Upper lobe of left lung (tissue), 6 donors: ENCODE measurements around the gene LHX4. TPM values are rescaled to one million over a fixed set of nuclear protein-coding genes. Genes with fewer than 3 reads are reported as not detected.

Source experiments
- ATAC-seq, 2 donors: fragments of 200-7000 bp; cut with Tn5 transposase; one replicate each; pipeline ENCODE4 v1.9.1; 2022; ENCODE audit warnings: mild to moderate bottlenecking in 2 of 2, moderate library complexity in 2 of 2; ENCODE audit not compliant: low FRiP score in 2 of 2
- DNase-seq, 2 donors: peaks; one replicate each; pipeline ENCODE4 v3.0.0-alpha.2; 2019 to 2020
- H3K27ac ChIP-seq, 4 donors: fragments of 200-600 bp; sonication (generic); one replicate each; pipeline ENCODE4 v1.5.1; 2016 to 2019
- H3K27me3 ChIP-seq, 4 donors: fragments of 200-600 bp; sonication (generic); one replicate each; pipeline ENCODE4 v1.5.1; 2017 to 2019
- H3K36me3 ChIP-seq, 4 donors: fragments of 200-600 bp; sonication (generic); one replicate each; pipeline ENCODE4 v1.5.1; 2016 to 2019
- H3K4me1 ChIP-seq, 4 donors: fragments of 200-600 bp; sonication (generic); one replicate each; pipeline ENCODE4 v1.5.1; 2018 to 2019
- H3K4me3 ChIP-seq, 4 donors: fragments of 200-600 bp; sonication (generic); one replicate each; pipeline ENCODE4 v1.5.1; 2017 to 2019; ENCODE audit warnings: mild to moderate bottlenecking in 2 of 4, moderate library complexity in 1 of 4
- H3K9me3 ChIP-seq, 4 donors: fragments of 200-600 bp; sonication (generic); one replicate each; pipeline ENCODE4 v1.5.1; 2018 to 2019
- EP300 ChIP-seq, 4 donors: sonication (generic); formaldehyde crosslinking; IDR thresholded peaks; one replicate each; pipeline ENCODE4 v1.5.1; 2017; ENCODE audit warnings: antibody characterized with exemption in 4 of 4, control low read depth in 2 of 4
- POLR2A ChIP-seq, 4 donors: fragments of 450-650 bp; IDR thresholded peaks; one replicate each; pipeline ENCODE4 v1.5.1; 2016 to 2017; ENCODE audit warnings: antibody characterized with exemption in 4 of 4, mild to moderate bottlenecking in 2 of 4
- POLR2AphosphoS5 ChIP-seq, 2 donors: sonication (generic); formaldehyde crosslinking; IDR thresholded peaks; one replicate each; pipeline ENCODE4 v1.5.1; 2017; ENCODE audit warnings: antibody characterized with exemption in 2 of 2
- WGBS, 2 donors: methylation state at CpG; one replicate each; pipeline ENCODE4 v1.1.5; 2017 to 2018; 5-methylcytosine and 5-hydroxymethylcytosine counted together
- total RNA-seq, 6 donors: library from RNA; depleted of rRNA in 4 of 6; stranded (reverse); fragments of >200 nt in 4 of 6; gene quantifications; one replicate each; pipeline versions ENCODE4 v1.1.0 to v1.2.1, GENCODE V29; 2016 to 2021
- TF ChIP-seq, protein P1 (sequence below), 6 experiments: fragments of 450-650 bp in 4 of 6; fragments of 200-600 bp in 2 of 6; sonication (generic) in 2 of 6; IDR thresholded peaks; one replicate each; pipeline ENCODE4 v1.5.1; 2016 to 2019; ENCODE audit warnings: antibody characterized with exemption in 6 of 6
- donor health status: DM: no; HTN: no; CAD: no; lungs with moderate emphysema.
- donor health status: DM: no; HTN: yes; CAD: no; lungs with severe emphysema.

The LHX4 gene
- total RNA-seq, 6 donors from 2014 or later, result 0.17 to 1.0 (median 0.30) TPM; not detected in 3

DNA sequence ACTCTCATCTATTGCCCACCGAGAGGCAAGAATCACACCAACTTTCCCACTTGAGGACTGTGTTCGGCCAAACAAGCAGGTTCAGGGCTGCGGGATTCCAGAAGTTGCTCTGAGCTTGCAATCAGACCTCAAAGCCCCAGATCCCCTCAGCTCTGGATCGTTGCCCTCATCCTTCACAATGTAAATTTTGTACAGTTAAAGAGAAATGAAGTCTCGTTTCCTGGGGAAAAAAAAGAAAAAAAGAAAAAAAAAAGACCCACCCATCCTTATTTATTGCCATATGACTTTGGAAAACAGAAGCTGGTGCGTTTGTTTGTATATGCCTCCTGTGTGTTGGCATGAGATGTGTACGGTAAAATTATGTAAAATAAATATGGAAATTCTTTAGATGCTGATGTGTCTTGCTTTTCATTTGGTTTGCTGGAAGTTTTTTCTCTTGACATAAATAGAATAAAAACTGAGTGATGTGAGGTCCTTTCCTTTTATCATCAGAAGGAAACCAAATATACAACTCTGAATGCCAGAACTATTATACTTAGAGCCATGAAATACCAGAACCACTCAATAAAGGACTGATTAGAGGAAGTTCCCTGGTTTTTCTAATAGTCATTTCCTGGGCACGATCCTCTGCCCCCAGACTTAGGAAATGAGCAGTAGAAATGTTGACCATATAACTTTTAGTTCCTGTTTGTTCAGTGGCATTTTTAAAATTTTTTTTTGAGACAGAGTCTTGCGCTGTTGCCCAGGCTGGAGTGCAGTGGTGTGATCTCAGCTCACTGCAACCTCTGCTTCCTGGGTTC, 48.7 kb downstream of the LHX4 start:
- DNase-seq (peak in 1 of 2 donors; percentile 37), ATAC-seq (peak; percentile 61 to 80)
- Histone ChIP-seq H3K4me1 (peaks cover 0 to 3% (median 2%) of the 10 kb centered on the region in 4 donors), H3K9me3 (no peaks in the 10 kb centered on the region), H3K4me3 (no peak overlapping the region), H3K36me3 (peaks cover 0 to 10% (median 5%) of the 10 kb centered on the region in 4 donors), H3K27ac (peak overlapping the region; percentile 42 to 64 (median 54)), H3K27me3 (no peaks in the 10 kb centered on the region)
- no peak for TF ChIP-seq POLR2A (IDR thresholded peaks at IDR 0.05)
- TF ChIP-seq, protein P1, sequence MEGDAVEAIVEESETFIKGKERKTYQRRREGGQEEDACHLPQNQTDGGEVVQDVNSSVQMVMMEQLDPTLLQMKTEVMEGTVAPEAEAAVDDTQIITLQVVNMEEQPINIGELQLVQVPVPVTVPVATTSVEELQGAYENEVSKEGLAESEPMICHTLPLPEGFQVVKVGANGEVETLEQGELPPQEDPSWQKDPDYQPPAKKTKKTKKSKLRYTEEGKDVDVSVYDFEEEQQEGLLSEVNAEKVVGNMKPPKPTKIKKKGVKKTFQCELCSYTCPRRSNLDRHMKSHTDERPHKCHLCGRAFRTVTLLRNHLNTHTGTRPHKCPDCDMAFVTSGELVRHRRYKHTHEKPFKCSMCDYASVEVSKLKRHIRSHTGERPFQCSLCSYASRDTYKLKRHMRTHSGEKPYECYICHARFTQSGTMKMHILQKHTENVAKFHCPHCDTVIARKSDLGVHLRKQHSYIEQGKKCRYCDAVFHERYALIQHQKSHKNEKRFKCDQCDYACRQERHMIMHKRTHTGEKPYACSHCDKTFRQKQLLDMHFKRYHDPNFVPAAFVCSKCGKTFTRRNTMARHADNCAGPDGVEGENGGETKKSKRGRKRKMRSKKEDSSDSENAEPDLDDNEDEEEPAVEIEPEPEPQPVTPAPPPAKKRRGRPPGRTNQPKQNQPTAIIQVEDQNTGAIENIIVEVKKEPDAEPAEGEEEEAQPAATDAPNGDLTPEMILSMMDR (IDR thresholded peaks at IDR 0.05), result no peak
- no peak for TF ChIP-seq EP300 (IDR thresholded peaks at IDR 0.05)
- no peak for TF ChIP-seq POLR2AphosphoS5 (IDR thresholded peaks at IDR 0.05)
- 62 to 75% methylated on average over 9 of the region's 9 CpGs for WGBS, 2 donors

DNA sequence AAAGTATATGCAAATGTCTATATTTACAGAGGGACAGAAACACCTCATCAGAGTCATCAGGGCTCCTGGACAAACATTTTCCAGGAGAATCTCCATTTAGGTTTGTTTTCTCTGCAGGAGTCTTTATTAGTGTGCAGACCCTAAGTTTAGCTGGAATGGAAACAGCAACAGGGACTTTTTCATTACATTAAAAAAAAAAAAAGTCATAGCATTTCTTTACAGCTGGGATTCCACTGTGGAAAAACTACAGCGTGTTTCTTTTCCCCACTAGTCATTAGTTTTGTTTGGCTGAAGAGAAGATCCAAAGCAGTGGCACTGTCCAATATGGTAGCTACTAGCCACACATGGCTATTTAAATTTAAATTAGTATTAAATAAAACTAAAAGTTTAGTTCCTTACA, 49.6 kb downstream of the LHX4 start:
- ATAC-seq, result no peak
- H3K27ac ChIP-seq, result peak overlapping the region; percentile 42 to 64 (median 54)
- H3K9me3 ChIP-seq, result no peaks in the 10 kb centered on the region
- TF ChIP-seq POLR2A (IDR thresholded peaks at IDR 0.05), result no peak
- TF ChIP-seq EP300 (IDR thresholded peaks at IDR 0.05), result no peak
- TF ChIP-seq, protein P1 (IDR thresholded peaks at IDR 0.05), result no peak
- TF ChIP-seq POLR2AphosphoS5 (IDR thresholded peaks at IDR 0.05), result no peak
- 96 to 97% methylated on average over 1 of the region's 1 CpG for WGBS, 2 donors
- no peaks in the 10 kb centered on the region for H3K27me3 ChIP-seq
- peaks cover 0 to 10% (median 6%) of the 10 kb centered on the region in 4 donors for H3K36me3 ChIP-seq
- DNase-seq, result no peak
- no peak overlapping the region for H3K4me3 ChIP-seq
- H3K4me1 ChIP-seq, result peaks cover 0 to 3% (median 2%) of the 10 kb centered on the region in 4 donors

DNA sequence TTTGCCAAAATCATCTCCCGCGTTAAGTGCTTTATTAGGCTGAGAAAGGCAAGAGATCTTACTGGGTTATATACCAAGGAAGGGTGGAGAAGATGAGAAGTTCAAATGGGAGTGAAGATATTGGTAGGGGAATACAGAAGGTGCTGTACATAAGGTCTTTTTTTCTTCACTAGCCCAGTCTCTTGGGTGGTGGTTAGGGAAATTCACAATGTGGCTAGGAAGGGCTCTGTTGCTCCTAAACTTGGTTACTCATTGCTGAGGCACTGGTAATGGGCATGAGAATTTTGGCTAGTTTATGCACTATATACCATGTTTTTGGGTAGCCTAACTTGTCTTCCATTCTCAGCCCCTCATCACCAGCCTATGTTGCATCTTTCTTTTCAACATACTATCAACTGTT, 50.6 kb downstream of the LHX4 start:
- peaks cover 0 to 3% (median 2%) of the 10 kb centered on the region in 4 donors for H3K4me1 ChIP-seq
- H3K27me3 ChIP-seq, result no peaks in the 10 kb centered on the region
- no peak overlapping the region for H3K27ac ChIP-seq
- 94 to 100% methylated on average over 2 of the region's 2 CpGs for WGBS, 2 donors
- H3K36me3 ChIP-seq, result peaks cover 0 to 8% (median 5%) of the 10 kb centered on the region in 4 donors
- no peak for DNase-seq
- H3K4me3 ChIP-seq, result no peak overlapping the region
- TF ChIP-seq EP300 (IDR thresholded peaks at IDR 0.05) (no peak), POLR2A (IDR thresholded peaks at IDR 0.05) (no peak), POLR2AphosphoS5 (IDR thresholded peaks at IDR 0.05) (no peak)
- no peak for ATAC-seq
- H3K9me3 ChIP-seq, result no peaks in the 10 kb centered on the region

DNA sequence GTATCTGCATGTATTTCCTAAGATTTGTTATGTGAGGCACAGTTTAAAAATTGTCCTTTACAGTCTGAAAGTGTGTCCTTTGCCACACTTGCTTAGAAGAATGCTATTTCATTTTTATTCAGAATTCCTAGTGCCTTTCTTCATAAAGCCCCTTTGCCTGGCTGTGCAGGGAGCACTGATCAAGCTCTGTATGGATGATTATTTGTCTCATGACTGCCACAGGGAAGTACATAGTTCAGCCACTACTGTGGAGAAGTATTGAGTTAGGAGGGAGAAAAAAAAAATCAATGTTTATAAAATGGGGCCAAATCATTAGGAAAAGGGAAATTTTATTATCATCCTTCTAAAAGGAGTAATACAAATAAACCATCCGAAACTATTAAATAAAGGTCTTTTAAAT, 51.4 kb downstream of the LHX4 start:
- Histone ChIP-seq H3K4me1 (peaks cover 0 to 3% (median 2%) of the 10 kb centered on the region in 4 donors), H3K9me3 (no peaks in the 10 kb centered on the region), H3K27ac (no peak overlapping the region), H3K27me3 (no peaks in the 10 kb centered on the region), H3K4me3 (no peak overlapping the region), H3K36me3 (peaks cover 0 to 12% (median 6%) of the 10 kb centered on the region in 4 donors)
- TF ChIP-seq POLR2AphosphoS5 (IDR thresholded peaks at IDR 0.05) (no peak), POLR2A (IDR thresholded peaks at IDR 0.05) (no peak), EP300 (IDR thresholded peaks at IDR 0.05) (no peak)
- TF ChIP-seq, protein P1 (IDR thresholded peaks at IDR 0.05), result no peak
- ATAC-seq, result no peak
- no peak for DNase-seq
- 95 to 96% methylated on average over 1 of the region's 1 CpG for WGBS, 2 donors

DNA sequence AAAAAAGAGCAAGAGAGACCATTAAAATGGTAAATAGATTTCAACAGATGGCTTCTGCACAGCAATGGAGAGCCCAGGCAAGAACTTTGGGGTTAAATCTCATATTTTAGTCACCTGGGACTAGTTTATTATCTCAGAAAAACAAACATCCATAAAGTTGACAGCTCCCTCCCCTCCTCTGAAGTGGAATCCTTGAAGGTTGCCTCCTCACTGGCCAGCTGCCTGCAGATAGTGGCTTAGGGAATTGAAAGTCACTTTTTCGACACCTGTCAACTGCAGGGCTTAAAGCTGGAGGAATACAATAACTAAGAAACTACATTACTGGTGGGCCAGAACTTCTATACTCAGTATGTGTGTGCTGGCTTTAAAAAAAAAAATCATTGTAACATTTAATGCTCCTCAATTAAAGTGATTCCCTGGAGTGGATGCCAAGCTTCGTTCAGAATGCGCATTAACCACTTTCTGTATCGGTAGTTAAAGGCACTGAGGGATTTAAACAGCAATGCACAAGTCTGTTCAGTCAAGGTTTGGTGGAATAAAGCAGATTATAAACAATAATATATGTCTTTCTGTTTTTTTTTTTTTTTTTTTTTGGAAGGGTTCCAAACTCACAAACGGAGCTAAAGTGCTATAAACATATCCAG, 52.5 kb downstream of the LHX4 start:
- Histone ChIP-seq H3K27me3 (no peaks in the 10 kb centered on the region), H3K9me3 (no peaks in the 10 kb centered on the region), H3K27ac (no peak overlapping the region), H3K36me3 (peaks cover 0 to 19% (median 6%) of the 10 kb centered on the region in 4 donors), H3K4me3 (no peak overlapping the region), H3K4me1 (peaks cover 0 to 3% (median 2%) of the 10 kb centered on the region in 4 donors)
- WGBS, 2 donors, result 80 to 85% methylated on average over 5 of the region's 5 CpGs
- TF ChIP-seq EP300 (IDR thresholded peaks at IDR 0.05) (no peak), POLR2AphosphoS5 (IDR thresholded peaks at IDR 0.05) (no peak), POLR2A (IDR thresholded peaks at IDR 0.05) (no peak)
- TF ChIP-seq, protein P1 (IDR thresholded peaks at IDR 0.05), result no peak
- DNase-seq (no peak), ATAC-seq (no peak)
